K562 (cell line): Measurements from ENCODE around the gene TRMT112. TPM values are rescaled to one million over a fixed set of nuclear protein-coding genes. Genes with fewer than 3 reads are reported as not detected.

ENCODE experiments used
- ATAC-seq: fragments of 200-7000 bp; cut with Tn5 transposase; 3 replicates; pipeline ENCODE4 v1.9.1; 2020; ENCODE audit warnings: moderate library complexity
- BruUV-seq: library from RNA; stranded (reverse); fragments of 400-500 nt; replicated peaks from 2 replicates; lab custom pipeline; 2021; lab: Mats Ljungman, UMichigan
- CTCF ChIA-PET: fragments of 300-600 bp; formaldehyde crosslinking; extraction: SDS; loops from one replicate; lab custom pipeline; 2021; ENCODE audit warnings: low intra/inter-chr PET ratio; lab: Yijun Ruan, JAX
- POLR2A ChIA-PET: fragments of 300-600, 350-650 bp; sonication (Branson Sonifier 250); formaldehyde crosslinking; extraction: SDS; loops from one replicate; lab custom pipeline; 2021; ENCODE audit warnings: antibody characterized with exemption, inconsistent platforms; lab: Yijun Ruan, JAX
- DNase-seq, 4 experiments: peaks; one replicate each; pipeline versions ENCODE4 v3.0.0 to v3.0.0-alpha.2; 2011 to 2018; ENCODE audit warnings: low spot score in 3 of 4, mixed read lengths in 3 of 4; ENCODE audit errors: extremely low read depth in 1 of 4
- FAIRE-seq: peaks from 2 replicates; lab custom pipeline; 2011; peaks lifted over from hg19 to GRCh38; lab: Jason Lieb, UNC
- H2AFZ ChIP-seq: 2 replicates; pipeline ENCODE4 v1.6.0; 2011; ENCODE audit warnings: low read depth, low read length, control low read depth, inconsistent platforms
- H3K27ac ChIP-seq: fragments of 200-600 bp; 3 replicates; pipeline ENCODE4 v1.8.0; 2011; ENCODE audit warnings: low read depth, mild to moderate bottlenecking, control low read depth, inconsistent platforms, low read length, moderate library complexity, mixed read lengths; ENCODE audit errors: extremely low read depth
- H3K27me3 ChIP-seq, 2 experiments: fragments of 300-600 bp in 1 of 2; 2 replicates in 1 of 2; 3 replicates in 1 of 2; pipeline versions ENCODE4 v1.6.0 to v1.8.0; 2011; ENCODE audit warnings: inconsistent platforms in 2 of 2, low read length in 2 of 2, mild to moderate bottlenecking in 1 of 2, mixed read lengths in 1 of 2, moderate library complexity in 1 of 2; ENCODE audit not compliant: control insufficient read depth in 2 of 2, insufficient read depth in 2 of 2
- H3K36me3 ChIP-seq: fragments of 300-600 bp; 3 replicates; pipeline ENCODE4 v1.8.0; 2011; ENCODE audit warnings: mild to moderate bottlenecking, low read length, inconsistent platforms; ENCODE audit not compliant: control insufficient read depth, insufficient read depth
- H3K4me1 ChIP-seq, 2 experiments: fragments of 200-600 bp in 1 of 2; replicated peaks in 1 of 2; 2 replicates in 1 of 2; 3 replicates in 1 of 2; pipeline versions ENCODE4 v1.5.1 to v1.8.0; 2011; ENCODE audit warnings: inconsistent platforms in 2 of 2, low read length in 2 of 2, mild to moderate bottlenecking in 1 of 2, mixed read lengths in 1 of 2, moderate library complexity in 1 of 2; ENCODE audit not compliant: control insufficient read depth in 2 of 2, insufficient read depth in 2 of 2
- H3K4me2 ChIP-seq: 2 replicates; pipeline ENCODE4 v1.6.1; 2011; ENCODE audit warnings: low read length, control low read depth, inconsistent platforms, mixed read lengths; ENCODE audit not compliant: insufficient read depth
- H3K4me3 ChIP-seq: fragments of 200-600 bp; sonication (generic), shearing (Covaris generic); 2 replicates; pipeline ENCODE4 v1.5.1; 2016; ENCODE audit warnings: control low read depth, inconsistent platforms
- H3K79me2 ChIP-seq: fragments of 200-600 bp; 3 replicates; pipeline ENCODE4 v1.8.0; 2011; ENCODE audit warnings: low read length, inconsistent platforms; ENCODE audit not compliant: control insufficient read depth, insufficient read depth
- H3K9ac ChIP-seq, 2 experiments: 2 replicates each; pipeline versions ENCODE4 v1.6.0 to v1.6.1; 2011; ENCODE audit warnings: low read depth in 2 of 2, low read length in 2 of 2, control low read depth in 1 of 2, inconsistent platforms in 1 of 2, mild to moderate bottlenecking in 1 of 2, mixed read lengths in 1 of 2; ENCODE audit not compliant: insufficient read depth in 1 of 2
- H3K9me1 ChIP-seq: one replicate; pipeline ENCODE4 v1.6.0; 2011; ENCODE audit warnings: inconsistent platforms, mild to moderate bottlenecking, low read length, moderate library complexity; ENCODE audit not compliant: control insufficient read depth, insufficient read depth
- H3K9me3 ChIP-seq: replicated peaks from 2 replicates; pipeline ENCODE4 v1.5.1; 2011; ENCODE audit warnings: low read depth, low read length, inconsistent platforms; ENCODE audit not compliant: control insufficient read depth, insufficient read depth
- H4K20me1 ChIP-seq: replicated peaks from 2 replicates; pipeline ENCODE4 v1.6.1; 2011; ENCODE audit warnings: low read length, inconsistent platforms, mixed read lengths; ENCODE audit not compliant: control insufficient read depth, insufficient read depth
- ARNT ChIP-seq, 2 experiments: fragments of 450-650 bp; IDR thresholded peaks; 2 replicates each; pipeline ENCODE4 v1.6.1; 2016; ENCODE audit warnings: mild to moderate bottlenecking in 1 of 2
- ATF7 ChIP-seq: fragments of 450-650 bp; IDR thresholded peaks from 2 replicates; pipeline ENCODE4 v1.7.1; 2014; ENCODE audit warnings: mild to moderate bottlenecking, moderate library complexity
- BRD9 ChIP-seq: fragments of 450-650 bp; IDR thresholded peaks from 2 replicates; pipeline ENCODE4 v1.6.1; 2018; ENCODE audit warnings: low read depth; ENCODE audit not compliant: partially characterized antibody
- CBX1 ChIP-seq: sonication (generic); IDR thresholded peaks from 2 replicates; pipeline ENCODE4 v1.6.1; 2016; ENCODE audit warnings: antibody characterized with exemption, low read depth, mild to moderate bottlenecking
- CEBPG ChIP-seq, 3 experiments: fragments of 200-800 bp in 1 of 3; sonication (Bioruptor generic) in 1 of 3; sonication (generic) in 1 of 3; formaldehyde crosslinking in 1 of 3; IDR thresholded peaks in 2 of 3; conservative IDR thresholded peaks in 1 of 3; 2 replicates each; pipeline versions ENCODE4 v1.6.1 to v1.8.0; 2016 to 2022; ENCODE audit warnings: missing compliant biosample characterization in 2 of 3, missing genetic modification characterization in 2 of 3, mild to moderate bottlenecking in 1 of 3, missing genetic modification reagents in 1 of 3
- ESRRA ChIP-seq: fragments of 450-650 bp; IDR thresholded peaks from 2 replicates; pipeline ENCODE4 v1.6.1; 2014; ENCODE audit warnings: low read depth, mild to moderate bottlenecking, moderate library complexity, borderline replicate concordance
- HDAC2 ChIP-seq: fragments of 450-650 bp; IDR thresholded peaks from 2 replicates; pipeline ENCODE4 v1.6.1; 2016; ENCODE audit warnings: mild to moderate bottlenecking
- HDGF ChIP-seq: fragments of 450-650 bp; IDR thresholded peaks from 2 replicates; pipeline ENCODE4 v1.6.1; 2016
- NFIC ChIP-seq: fragments of 450-650 bp; IDR thresholded peaks from 2 replicates; pipeline ENCODE4 v1.6.1; 2017; ENCODE audit warnings: mild to moderate bottlenecking, inconsistent platforms
- PTBP1 ChIP-seq: fragments of 200-400 bp; formaldehyde crosslinking; IDR thresholded peaks from 2 replicates; pipeline ENCODE4 v1.6.1; 2017; ENCODE audit warnings: low read depth, low read length
- TOE1 ChIP-seq, 2 experiments: fragments of 450-650 bp in 1 of 2; sonication (generic) in 1 of 2; formaldehyde crosslinking in 1 of 2; IDR thresholded peaks; 2 replicates each; pipeline versions ENCODE4 v1.7.1 to v1.8.0; 2016 to 2022; ENCODE audit warnings: borderline replicate concordance in 2 of 2, mild to moderate bottlenecking in 2 of 2, antibody characterized with exemption in 1 of 2, inconsistent platforms in 1 of 2, low read depth in 1 of 2, missing genetic modification reagents in 1 of 2, moderate library complexity in 1 of 2
- TRIM24 ChIP-seq, 2 experiments: fragments of 450-650 bp; IDR thresholded peaks; 2 replicates each; pipeline ENCODE4 v1.6.1; 2016
- ZFP36 ChIP-seq: fragments of 150-350 bp; IDR thresholded peaks from 2 replicates; pipeline ENCODE4 v1.6.1; 2018; ENCODE audit warnings: low read length, low read depth; ENCODE audit not compliant: partially characterized antibody
- ZNF175 ChIP-seq: fragments of 200-800 bp; sonication (Bioruptor generic); IDR thresholded peaks from 2 replicates; pipeline ENCODE4 v1.6.1; 2016; ENCODE audit warnings: low read depth, mild to moderate bottlenecking, missing genetic modification characterization, missing compliant biosample characterization
- WGBS: fragments of 100-300 bp; shearing (Covaris generic); methylation state at CpG from one replicate; pipeline ENCODE4 v1.1.6; 2016; ENCODE audit warnings: low coverage, mixed read lengths; ENCODE audit not compliant: insufficient coverage; ENCODE audit errors: missing lambda C conversion rate; 5-methylcytosine and 5-hydroxymethylcytosine counted together
- in situ Hi-C: fragments of 300-500 bp; cut with MboI; formaldehyde crosslinking; loops from 4 replicates; pipeline ENCODE4 v1.15.0; 2018; ENCODE audit warnings: inconsistent platforms, mixed read lengths
- intact Hi-C: fragments of 100-400 bp; cut with micrococcal nuclease; formaldehyde crosslinking; loops from 2 replicates; pipeline ENCODE4 v1.14.2; 2022
- polyA plus RNA-seq, 8 experiments: library from polyadenylated mRNA; depleted of rRNA in 4 of 8; stranded (reverse) in 5 of 8; unstranded in 3 of 8; fragments of >200 nt; fragmentation: Nextera tagmentation in 2 of 8; fragmentation: Illumina TruSeq in 1 of 8; extraction: Ambion mirVana in 2 of 8; extraction: Trizol in 1 of 8; gene quantifications; 2 replicates each; pipeline versions ENCODE4 v1.2.1 to v1.2.3, GENCODE V29; 2011 to 2014; ENCODE audit warnings: inconsistent platforms in 1 of 8, missing spikeins in 1 of 8
- total RNA-seq, 7 experiments: library from RNA; depleted of rRNA in 6 of 7; stranded (reverse); fragments of >200 nt in 6 of 7; fragmentation: Illumina TruSeq in 2 of 7; extraction: Trizol in 2 of 7; gene quantifications; 2 replicates each; pipeline versions ENCODE4 v1.2.1 to v1.2.3, GENCODE V29; 2011 to 2021; ENCODE audit warnings: low replicate concordance in 1 of 7
- TF ChIP-seq, protein P1 (sequence below): fragments of 250-450 bp; sonication (Bioruptor Pico); IDR thresholded peaks from 2 replicates; pipeline ENCODE4 v1.4.0; 2020; ENCODE audit warnings: mild to moderate bottlenecking, moderate library complexity
- TF ChIP-seq, protein P2 (sequence below): fragments of 450-650 bp; IDR thresholded peaks from 2 replicates; pipeline ENCODE4 v1.6.1; 2018; ENCODE audit warnings: mild to moderate bottlenecking, low read depth; ENCODE audit not compliant: partially characterized antibody

TRMT112 gene
- total and polyA plus RNA-seq, 9 of the 15 experiments (the other 6 are each of a cell fraction or from before 2014, with no cell fraction given), result 162 to 444 (median 300) TPM

DNA sequence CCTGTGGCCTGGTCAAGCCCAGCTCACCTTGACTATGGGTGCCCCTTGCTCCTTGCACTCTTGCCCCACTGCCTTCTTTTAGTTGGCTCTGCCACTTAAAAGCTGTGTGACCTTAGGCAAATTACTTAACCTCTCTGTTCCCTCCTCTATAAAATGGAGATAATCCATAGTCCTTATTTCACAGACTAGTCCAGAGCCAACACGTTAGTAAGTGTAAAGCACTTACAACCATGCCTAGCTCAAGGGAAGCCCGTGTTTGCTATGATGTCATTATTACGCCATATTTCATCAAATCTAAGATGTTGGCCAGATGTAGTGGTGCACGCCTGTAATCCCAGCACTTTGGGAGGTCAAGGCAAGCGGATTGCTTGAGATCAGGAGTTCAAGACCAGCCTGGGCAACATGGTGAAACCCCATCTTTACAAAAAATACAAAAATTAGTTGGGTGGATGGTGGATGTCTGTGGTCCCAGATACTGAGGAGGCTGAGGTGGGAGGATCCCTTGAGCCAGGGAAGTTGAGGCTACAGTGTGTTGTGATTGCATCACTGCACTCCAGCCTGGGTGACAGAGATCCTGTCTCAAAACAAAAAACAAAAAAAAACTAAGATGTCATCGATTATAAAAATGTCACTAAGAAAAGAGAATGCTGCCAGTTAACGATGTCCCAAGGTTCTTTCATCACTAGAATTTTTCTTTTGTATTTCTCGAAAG, 20.3 kb upstream of the TRMT112 start:
- in situ Hi-C loops, result no loop called here
- no peaks in the 10 kb centered on the region for H3K27me3 ChIP-seq
- no peaks in the 10 kb centered on the region for H3K9me1 ChIP-seq
- ChIA-PET CTCF (no interaction called here), POLR2A (interaction anchor here (0.9 to 1.0 kb wide), 3 partner anchors 17 to 132 kb away, joined by 3 read pairs; partner anchors contain the start of gene PRDX5)
- no peak overlapping the region for H3K27ac ChIP-seq
- intact Hi-C loops, result no loop called here
- H2AFZ ChIP-seq, result 0 out of 2 replicates have a peak overlapping the region, but pooled peaks have one; percentile 23
- WGBS, result 41% methylated on average over 8 of the region's 8 CpGs
- no peaks in the 10 kb centered on the region for H3K9me3 ChIP-seq
- ATAC-seq (no peak), DNase-seq (no peak), FAIRE-seq (no peak)
- no TSS peak for BruUV-seq
- no peak overlapping the region for H3K4me2 ChIP-seq
- H3K4me3 ChIP-seq, result no peak overlapping the region
- H4K20me1 ChIP-seq, result no peaks in the 10 kb centered on the region
- H3K4me1 ChIP-seq, result peaks cover 31 to 56% of the 10 kb centered on the region in 2 experiments
- no peaks in the 10 kb centered on the region for H3K36me3 ChIP-seq
- H3K79me2 ChIP-seq, result no peaks in the 10 kb centered on the region
- no peak overlapping the region for H3K9ac ChIP-seq
- TF ChIP-seq, protein P1, sequence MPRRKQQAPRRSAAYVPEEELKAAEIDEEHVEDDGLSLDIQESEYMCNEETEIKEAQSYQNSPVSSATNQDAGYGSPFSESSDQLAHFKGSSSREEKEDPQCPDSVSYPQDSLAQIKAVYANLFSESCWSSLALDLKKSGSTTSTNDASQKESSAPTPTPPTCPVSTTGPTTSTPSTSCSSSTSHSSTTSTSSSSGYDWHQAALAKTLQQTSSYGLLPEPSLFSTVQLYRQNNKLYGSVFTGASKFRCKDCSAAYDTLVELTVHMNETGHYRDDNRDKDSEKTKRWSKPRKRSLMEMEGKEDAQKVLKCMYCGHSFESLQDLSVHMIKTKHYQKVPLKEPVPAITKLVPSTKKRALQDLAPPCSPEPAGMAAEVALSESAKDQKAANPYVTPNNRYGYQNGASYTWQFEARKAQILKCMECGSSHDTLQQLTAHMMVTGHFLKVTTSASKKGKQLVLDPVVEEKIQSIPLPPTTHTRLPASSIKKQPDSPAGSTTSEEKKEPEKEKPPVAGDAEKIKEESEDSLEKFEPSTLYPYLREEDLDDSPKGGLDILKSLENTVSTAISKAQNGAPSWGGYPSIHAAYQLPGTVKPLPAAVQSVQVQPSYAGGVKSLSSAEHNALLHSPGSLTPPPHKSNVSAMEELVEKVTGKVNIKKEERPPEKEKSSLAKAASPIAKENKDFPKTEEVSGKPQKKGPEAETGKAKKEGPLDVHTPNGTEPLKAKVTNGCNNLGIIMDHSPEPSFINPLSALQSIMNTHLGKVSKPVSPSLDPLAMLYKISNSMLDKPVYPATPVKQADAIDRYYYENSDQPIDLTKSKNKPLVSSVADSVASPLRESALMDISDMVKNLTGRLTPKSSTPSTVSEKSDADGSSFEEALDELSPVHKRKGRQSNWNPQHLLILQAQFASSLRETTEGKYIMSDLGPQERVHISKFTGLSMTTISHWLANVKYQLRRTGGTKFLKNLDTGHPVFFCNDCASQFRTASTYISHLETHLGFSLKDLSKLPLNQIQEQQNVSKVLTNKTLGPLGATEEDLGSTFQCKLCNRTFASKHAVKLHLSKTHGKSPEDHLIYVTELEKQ (CRISPR knock-in tag), result no peak
- TF ChIP-seq HDAC2 (peak; percentile 93), CEBPG (CRISPR knock-in tag; IDR thresholded peaks at IDR 0.05) (peak; percentile 75), CEBPG (tag; conservative IDR thresholded peaks at IDR 0.05 in 1 of 2, IDR thresholded peaks at IDR 0.05 in 1 of 2) (peak in 1 of 2 experiments; percentile 76), CBX1 (0 out of 2 replicates have a peak, but pooled peaks have one; percentile 41), HDGF (0 out of 2 replicates have a peak, but pooled peaks have one; percentile 48), TRIM24 (IDR thresholded peaks at IDR 0.05) (peak in 1 of 2 experiments; percentile 60; a peak in 3 of 4 replicates), ZFP36 (peak; percentile 93), ZNF175 (CRISPR knock-in tag) (no peak), BRD9 (peak; percentile 76), ATF7 (peak; percentile 78; the same call in 1 of the 2 replicates), PTBP1 (0 out of 2 replicates have a peak, but pooled peaks have one; percentile 65), ARNT (IDR thresholded peaks at IDR 0.05) (0 out of 4 replicates have a peak, but pooled peaks of 1 of the 2 experiments have one; percentile 27), TOE1 (IDR thresholded peaks at IDR 0.05; ENCODE audit: borderline replicate concordance) (no peak), TOE1 (CRISPR knock-in tag; IDR thresholded peaks at IDR 0.05; ENCODE audit: borderline replicate concordance, low read depth) (0 out of 2 replicates have a peak, but pooled peaks have one; percentile 50), ESRRA (0 out of 2 replicates have a peak, but pooled peaks have one; percentile 13), NFIC (0 out of 2 replicates have a peak, but pooled peaks have one; percentile 11)
- TF ChIP-seq, protein P2, sequence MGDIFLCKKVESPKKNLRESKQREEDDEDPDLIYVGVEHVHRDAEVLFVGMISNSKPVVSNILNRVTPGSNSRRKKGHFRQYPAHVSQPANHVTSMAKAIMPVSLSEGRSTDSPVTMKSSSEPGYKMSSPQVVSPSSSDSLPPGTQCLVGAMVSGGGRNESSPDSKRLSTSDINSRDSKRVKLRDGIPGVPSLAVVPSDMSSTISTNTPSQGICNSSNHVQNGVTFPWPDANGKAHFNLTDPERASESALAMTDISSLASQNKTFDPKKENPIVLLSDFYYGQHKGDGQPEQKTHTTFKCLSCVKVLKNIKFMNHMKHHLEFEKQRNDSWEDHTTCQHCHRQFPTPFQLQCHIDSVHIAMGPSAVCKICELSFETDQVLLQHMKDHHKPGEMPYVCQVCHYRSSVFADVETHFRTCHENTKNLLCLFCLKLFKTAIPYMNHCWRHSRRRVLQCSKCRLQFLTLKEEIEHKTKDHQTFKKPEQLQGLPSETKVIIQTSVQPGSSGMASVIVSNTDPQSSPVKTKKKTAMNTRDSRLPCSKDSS, result no peak
